GM12878 (cell line): Measurements from ENCODE around the gene HSPB6. TPM values are rescaled to one million over a fixed set of nuclear protein-coding genes. Genes with fewer than 3 reads are reported as not detected.

Source experiments
- ASH2L ChIP-seq: fragments of 300-600, 200-600 bp; sonication (generic); IDR thresholded peaks from 2 replicates; pipeline ENCODE4 v1.6.1; 2017; ENCODE audit warnings: low read depth, mild to moderate bottlenecking, borderline replicate concordance
- CHD1 ChIP-seq: IDR thresholded peaks from 2 replicates; pipeline ENCODE4 v1.6.1; 2012; ENCODE audit warnings: low read depth, low read length, improper control_type of control experiment
- HDGF ChIP-seq: fragments of 450-650 bp; IDR thresholded peaks from 2 replicates; pipeline ENCODE4 v1.6.1; 2016; ENCODE audit warnings: antibody characterized with exemption
- IRF4 ChIP-seq: IDR thresholded peaks from 2 replicates; pipeline ENCODE4 v1.6.1; 2011; ENCODE audit warnings: low read depth, low read length
- SP1 ChIP-seq: IDR thresholded peaks from one replicate; pipeline ENCODE4 v1.6.1; 2011; ENCODE audit warnings: low read depth, low read length
- SPI1 ChIP-seq: IDR thresholded peaks from 2 replicates; pipeline ENCODE4 v1.6.1; 2011; ENCODE audit warnings: low read depth, mild to moderate bottlenecking, low read length, moderate library complexity, borderline replicate concordance; ENCODE audit not compliant: insufficient read depth
- TCF3 ChIP-seq: IDR thresholded peaks from 2 replicates; pipeline ENCODE4 v1.6.1; 2012; ENCODE audit warnings: low read depth, mild to moderate bottlenecking, low read length, borderline replicate concordance; ENCODE audit not compliant: insufficient read depth
- ZNF207 ChIP-seq: fragments of 450-650 bp; IDR thresholded peaks from 2 replicates; pipeline ENCODE4 v1.6.1; 2014; ENCODE audit warnings: antibody characterized with exemption, mild to moderate bottlenecking, borderline replicate concordance
- ZNF24 ChIP-seq: fragments of 450-650 bp; IDR thresholded peaks from 2 replicates; pipeline ENCODE4 v1.6.1; 2017; ENCODE audit warnings: antibody characterized with exemption, mild to moderate bottlenecking
- polyA plus RNA-seq, 11 experiments: library from polyadenylated mRNA; depleted of rRNA in 4 of 11; unstranded in 6 of 11; stranded (reverse) in 5 of 11; fragments of >200 nt; fragmentation: Nextera tagmentation in 4 of 11; fragmentation: Illumina TruSeq in 1 of 11; extraction: Ambion mirVana in 4 of 11; extraction: Trizol in 1 of 11; gene quantifications; 1 replicate in 1 of 11; 2 replicates in 10 of 11; pipeline versions ENCODE4 v1.2.1 to v1.2.3, GENCODE V29; 2011 to 2016; ENCODE audit warnings: inconsistent platforms in 2 of 11, missing spikeins in 2 of 11, low read depth in 1 of 11
- total RNA-seq, 4 experiments: library from RNA; depleted of rRNA in 3 of 4; stranded (reverse); fragments of >200 nt in 3 of 4; fragmentation: Illumina TruSeq in 1 of 4; extraction: Trizol in 1 of 4; gene quantifications; 2 replicates each; pipeline versions ENCODE4 v1.2.1 to v1.2.3, GENCODE V29; 2013 to 2021
- TF ChIP-seq, protein P1 (sequence below): IDR thresholded peaks from 2 replicates; pipeline ENCODE4 v1.6.1; 2011; ENCODE audit warnings: borderline replicate concordance, low read depth, mild to moderate bottlenecking, moderate library complexity, mixed read lengths, low read length; ENCODE audit not compliant: insufficient read depth; ENCODE audit errors: extremely low read length
- TF ChIP-seq, protein P2 (sequence below): fragments of 450-650 bp; IDR thresholded peaks from 2 replicates; pipeline ENCODE4 v1.6.1; 2017; ENCODE audit warnings: mild to moderate bottlenecking

The HSPB6 gene
- total and polyA plus RNA-seq, 10 of the 15 experiments (the other 5 are each of a cell fraction or from before 2014, with no cell fraction given): 0.09 to 1.6 (median 0.36) TPM; not detected in 4

DNA sequence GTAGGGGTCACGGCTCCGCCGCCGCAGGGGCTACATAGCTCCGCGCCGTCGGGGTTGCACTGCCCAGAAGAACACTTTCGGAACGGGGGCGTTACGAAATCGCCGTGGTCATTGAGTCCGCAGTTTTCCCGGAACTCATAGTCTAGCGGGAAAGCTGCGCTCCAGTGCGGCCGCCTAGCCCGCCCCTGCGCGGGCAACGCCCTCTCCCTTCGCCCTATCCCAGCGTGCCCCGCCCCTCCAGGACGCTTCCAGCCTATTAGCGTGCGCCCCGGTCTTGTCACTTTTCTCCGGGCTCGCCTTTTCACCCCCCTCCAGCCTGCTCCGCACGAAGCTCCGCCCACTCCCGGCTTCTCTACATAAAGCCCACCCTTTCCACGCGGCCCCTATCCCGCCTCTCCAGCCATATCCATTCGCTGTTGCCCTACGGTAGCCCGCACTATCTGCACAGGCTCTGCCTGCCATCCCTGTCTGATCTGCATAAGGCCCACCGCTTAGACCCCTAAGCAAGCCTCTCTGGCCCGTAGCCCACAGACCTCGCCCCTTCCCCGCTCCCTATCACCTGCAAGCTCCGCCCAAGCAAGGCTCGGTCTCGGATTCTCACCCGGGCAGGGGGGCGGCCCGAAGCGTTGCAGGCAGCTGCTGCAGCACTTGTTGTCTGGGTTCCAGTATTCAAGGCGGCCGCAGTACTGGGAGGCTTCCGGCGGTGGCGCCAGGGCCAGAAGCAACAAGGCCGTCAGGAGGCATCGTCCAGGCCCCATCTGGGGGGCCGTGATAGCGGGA, 16.2 kb downstream of the HSPB6 start (continued):
- TF ChIP-seq TCF3: 0 out of 2 replicates have a peak, but pooled peaks have one; percentile 20
- no peak for TF ChIP-seq SPI1
- no peak for TF ChIP-seq ZNF24
- TF ChIP-seq, protein P1, sequence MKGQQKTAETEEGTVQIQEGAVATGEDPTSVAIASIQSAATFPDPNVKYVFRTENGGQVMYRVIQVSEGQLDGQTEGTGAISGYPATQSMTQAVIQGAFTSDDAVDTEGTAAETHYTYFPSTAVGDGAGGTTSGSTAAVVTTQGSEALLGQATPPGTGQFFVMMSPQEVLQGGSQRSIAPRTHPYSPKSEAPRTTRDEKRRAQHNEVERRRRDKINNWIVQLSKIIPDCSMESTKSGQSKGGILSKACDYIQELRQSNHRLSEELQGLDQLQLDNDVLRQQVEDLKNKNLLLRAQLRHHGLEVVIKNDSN: no peak
- TF ChIP-seq, protein P2, sequence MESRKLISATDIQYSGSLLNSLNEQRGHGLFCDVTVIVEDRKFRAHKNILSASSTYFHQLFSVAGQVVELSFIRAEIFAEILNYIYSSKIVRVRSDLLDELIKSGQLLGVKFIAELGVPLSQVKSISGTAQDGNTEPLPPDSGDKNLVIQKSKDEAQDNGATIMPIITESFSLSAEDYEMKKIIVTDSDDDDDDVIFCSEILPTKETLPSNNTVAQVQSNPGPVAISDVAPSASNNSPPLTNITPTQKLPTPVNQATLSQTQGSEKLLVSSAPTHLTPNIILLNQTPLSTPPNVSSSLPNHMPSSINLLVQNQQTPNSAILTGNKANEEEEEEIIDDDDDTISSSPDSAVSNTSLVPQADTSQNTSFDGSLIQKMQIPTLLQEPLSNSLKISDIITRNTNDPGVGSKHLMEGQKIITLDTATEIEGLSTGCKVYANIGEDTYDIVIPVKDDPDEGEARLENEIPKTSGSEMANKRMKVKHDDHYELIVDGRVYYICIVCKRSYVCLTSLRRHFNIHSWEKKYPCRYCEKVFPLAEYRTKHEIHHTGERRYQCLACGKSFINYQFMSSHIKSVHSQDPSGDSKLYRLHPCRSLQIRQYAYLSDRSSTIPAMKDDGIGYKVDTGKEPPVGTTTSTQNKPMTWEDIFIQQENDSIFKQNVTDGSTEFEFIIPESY: no peak
- TF ChIP-seq ASH2L: no peak
- TF ChIP-seq IRF4: no peak
- peak; percentile 75; the same call in 1 of the 2 replicates for TF ChIP-seq ZNF207
- TF ChIP-seq HDGF: peak; percentile 99
- peak; percentile 88 for TF ChIP-seq SP1
- TF ChIP-seq CHD1: no peak
